Measurements from ENCODE around the gene HSH2D.

The HSH2D gene

GRCh38 chr19:16200038-16201010 lies 56.8 kb downstream of the HSH2D start:
- Mint-ChIP-seq H3K4me1 (ENCODE audit: low read depth) (peaks cover 34% of the 10 kb centered on the region), H3K27ac (no peak overlapping the region), H3K36me3 (ENCODE audit: low read depth) (peaks cover 59% of the 10 kb centered on the region), H3K4me3 (no peak overlapping the region), H3K9me3 (no peaks in the 10 kb centered on the region), H3K27me3 (no peaks in the 10 kb centered on the region)
- intact Hi-C loops (cut with micrococcal nuclease): no loop called here

GRCh38 chr19:16201011-16201391 lies 57.5 kb downstream of the HSH2D start:
- intact Hi-C loops (cut with micrococcal nuclease): no loop called here
- Mint-ChIP-seq H3K9me3 (no peaks in the 10 kb centered on the region), H3K4me3 (no peak overlapping the region), H3K4me1 (ENCODE audit: low read depth) (peaks cover 34% of the 10 kb centered on the region), H3K27ac (no peak overlapping the region), H3K36me3 (ENCODE audit: low read depth) (peaks cover 66% of the 10 kb centered on the region), H3K27me3 (no peaks in the 10 kb centered on the region)

- Mint-ChIP-seq H3K36me3 (ENCODE audit: low read depth) (peaks cover 82% of the 10 kb centered on the region), H3K4me1 (ENCODE audit: low read depth) (peaks cover 45% of the 10 kb centered on the region), H3K27ac (no peak overlapping the region), H3K27me3 (no peaks in the 10 kb centered on the region), H3K9me3 (no peaks in the 10 kb centered on the region), H3K4me3 (no peak overlapping the region)
- intact Hi-C loops (cut with micrococcal nuclease): no loop called here
Measured at GRCh38 chr19:16202320-16203255, 59.1 kb downstream of the HSH2D start.

GRCh38 chr19:16203256-16204004 lies 59.9 kb downstream of the HSH2D start:
- no peaks in the 10 kb centered on the region for H3K9me3 Mint-ChIP-seq
- H3K4me1 Mint-ChIP-seq (ENCODE audit: low read depth): peaks cover 42% of the 10 kb centered on the region
- H3K27me3 Mint-ChIP-seq: no peaks in the 10 kb centered on the region
- H3K27ac Mint-ChIP-seq: no peak overlapping the region
- intact Hi-C loops (cut with micrococcal nuclease): no loop called here
- peaks cover 91% of the 10 kb centered on the region for H3K36me3 Mint-ChIP-seq (ENCODE audit: low read depth)
- H3K4me3 Mint-ChIP-seq: no peak overlapping the region

GRCh38 chr19:16204005-16204294 lies 60.5 kb downstream of the HSH2D start:
- intact Hi-C loops (cut with micrococcal nuclease): no loop called here
- H3K36me3 Mint-ChIP-seq (ENCODE audit: low read depth): peaks cover 96% of the 10 kb centered on the region

GRCh38 chr19:16205205-16206045 lies 61.9 kb downstream of the HSH2D start:
- H3K27ac Mint-ChIP-seq: no peak overlapping the region
- H3K36me3 Mint-ChIP-seq (ENCODE audit: low read depth): peaks cover 100% of the 10 kb centered on the region
- H3K4me1 Mint-ChIP-seq (ENCODE audit: low read depth): peaks cover 22% of the 10 kb centered on the region

More at GRCh38 chr19:16204005-16204294, 60.5 kb downstream of the HSH2D start:
- H3K27ac Mint-ChIP-seq: no peak overlapping the region
- no peaks in the 10 kb centered on the region for H3K27me3 Mint-ChIP-seq
- H3K4me3 Mint-ChIP-seq: no peak overlapping the region
- H3K9me3 Mint-ChIP-seq: no peaks in the 10 kb centered on the region
- peaks cover 37% of the 10 kb centered on the region for H3K4me1 Mint-ChIP-seq (ENCODE audit: low read depth)

GRCh38 chr19:16206046-16206605 lies 62.6 kb downstream of the HSH2D start:
- H3K9me3 Mint-ChIP-seq: no peaks in the 10 kb centered on the region
- H3K4me1 Mint-ChIP-seq (ENCODE audit: low read depth): peaks cover 16% of the 10 kb centered on the region
- no peak overlapping the region for H3K4me3 Mint-ChIP-seq
- H3K27ac Mint-ChIP-seq: peak overlapping the region; percentile 21
- intact Hi-C loops (cut with micrococcal nuclease): no loop called here
- peaks cover 100% of the 10 kb centered on the region for H3K36me3 Mint-ChIP-seq (ENCODE audit: low read depth)
- no peaks in the 10 kb centered on the region for H3K27me3 Mint-ChIP-seq

More at GRCh38 chr19:16205205-16206045, 61.9 kb downstream of the HSH2D start:
- Mint-ChIP-seq H3K27me3 (no peaks in the 10 kb centered on the region), H3K4me3 (no peak overlapping the region), H3K9me3 (no peaks in the 10 kb centered on the region)
- intact Hi-C loops (cut with micrococcal nuclease): no loop called here

- Mint-ChIP-seq H3K27ac (peak overlapping the region; percentile 21), H3K4me1 (ENCODE audit: low read depth) (peaks cover 16% of the 10 kb centered on the region)
- intact Hi-C loops (cut with micrococcal nuclease): no loop called here
Measured at GRCh38 chr19:16206637-16207036, 63.2 kb downstream of the HSH2D start.

GRCh38 chr19:16207063-16207462 lies 63.6 kb downstream of the HSH2D start:
- peak overlapping the region; percentile 21 for H3K27ac Mint-ChIP-seq
- no peak overlapping the region for H3K4me3 Mint-ChIP-seq
- no peaks in the 10 kb centered on the region for H3K9me3 Mint-ChIP-seq
- H3K27me3 Mint-ChIP-seq: no peaks in the 10 kb centered on the region
- intact Hi-C loops (cut with micrococcal nuclease): no loop called here
- H3K4me1 Mint-ChIP-seq (ENCODE audit: low read depth): peaks cover 16% of the 10 kb centered on the region
- H3K36me3 Mint-ChIP-seq (ENCODE audit: low read depth): peaks cover 100% of the 10 kb centered on the region

More at GRCh38 chr19:16206637-16207036, 63.2 kb downstream of the HSH2D start:
- Mint-ChIP-seq H3K9me3 (no peaks in the 10 kb centered on the region), H3K36me3 (ENCODE audit: low read depth) (peaks cover 100% of the 10 kb centered on the region), H3K4me3 (no peak overlapping the region), H3K27me3 (no peaks in the 10 kb centered on the region)

- H3K4me1 Mint-ChIP-seq (ENCODE audit: low read depth): peaks cover 19% of the 10 kb centered on the region
- H3K4me3 Mint-ChIP-seq: no peak overlapping the region
- peaks cover 100% of the 10 kb centered on the region for H3K36me3 Mint-ChIP-seq (ENCODE audit: low read depth)
- no peaks in the 10 kb centered on the region for H3K27me3 Mint-ChIP-seq
- no peaks in the 10 kb centered on the region for H3K9me3 Mint-ChIP-seq
- H3K27ac Mint-ChIP-seq: peak overlapping the region; percentile 21
- intact Hi-C loops (cut with micrococcal nuclease): no loop called here
Measured at GRCh38 chr19:16207490-16208025, 64.1 kb downstream of the HSH2D start.

All from dendritic cell treated with granulocyte-macrophage colony-stimulating factor and Interleukin-4, amounts not matched to agents 40 ng/mL and 50 ng/mL, for 4 days (primary cell).